ENCODE results near the gene TNRC6C.

The TNRC6C gene

DNA sequence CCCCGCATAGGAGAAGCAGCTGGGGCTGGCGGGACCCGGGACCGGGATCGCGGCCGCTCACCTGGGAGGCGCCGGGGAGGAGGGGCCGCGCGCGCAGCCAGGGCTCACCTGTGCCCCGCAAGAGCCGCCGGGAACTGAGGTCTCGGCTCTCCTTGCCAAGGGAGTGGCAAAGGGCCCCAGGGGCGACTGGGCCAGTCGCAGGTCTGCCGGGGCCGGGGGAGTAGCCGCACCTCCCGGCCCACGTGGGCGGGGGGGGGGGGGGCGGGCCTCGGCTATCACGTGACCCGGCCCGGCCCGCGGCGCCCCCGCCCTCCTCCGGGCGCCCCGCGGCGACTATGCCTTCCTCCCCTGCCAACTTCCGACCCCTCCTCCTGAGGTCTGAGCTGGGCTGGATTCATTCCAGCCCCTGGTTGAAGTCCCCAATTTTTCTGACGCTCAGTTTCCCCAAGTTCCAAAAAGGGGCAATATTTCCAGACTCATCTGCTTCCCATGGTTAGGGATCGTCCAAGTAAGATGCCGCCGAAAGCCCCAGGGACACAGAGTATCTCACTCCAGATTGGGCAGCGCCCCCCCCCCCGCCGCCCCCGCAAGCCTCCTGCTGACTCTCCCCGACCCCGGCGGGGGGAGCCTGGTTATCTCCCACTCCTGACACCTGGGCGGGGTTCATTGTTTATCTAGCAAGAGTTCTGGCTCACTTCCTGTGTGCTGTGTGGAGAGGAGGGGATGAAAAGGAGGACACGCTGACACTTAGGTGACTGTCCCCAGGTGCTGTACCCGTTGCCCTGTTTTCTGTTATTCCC is 170.2 kb downstream of the TNRC6C start, which contains the start of gene TMC6:
TSS of gene TMC6 (minus strand) at position 205 of the 800 bp plus-strand sequence. CDS start 1,923 bp downstream, outside the sequence.
- no peak for DNase-seq (ENCODE audit: low read depth)
- TF ChIP-seq CTCF (conservative IDR thresholded peaks at IDR 0.05; ENCODE audit: control insufficient read depth, insufficient read depth, low read depth, low read length): no peak
- H3K4me3 ChIP-seq (ENCODE audit: control insufficient read depth, low read depth, low read length): peak within 1 kb of the TSS; percentile 4

GRCh38 chr17:78129351-78130089 is 171.0 kb downstream of the TNRC6C start:
- no peak for DNase-seq (ENCODE audit: low read depth)
- no peak overlapping the region for H3K4me3 ChIP-seq (ENCODE audit: control insufficient read depth, low read depth, low read length)
- no peak for TF ChIP-seq CTCF (conservative IDR thresholded peaks at IDR 0.05; ENCODE audit: control insufficient read depth, insufficient read depth, low read depth, low read length)

DNA sequence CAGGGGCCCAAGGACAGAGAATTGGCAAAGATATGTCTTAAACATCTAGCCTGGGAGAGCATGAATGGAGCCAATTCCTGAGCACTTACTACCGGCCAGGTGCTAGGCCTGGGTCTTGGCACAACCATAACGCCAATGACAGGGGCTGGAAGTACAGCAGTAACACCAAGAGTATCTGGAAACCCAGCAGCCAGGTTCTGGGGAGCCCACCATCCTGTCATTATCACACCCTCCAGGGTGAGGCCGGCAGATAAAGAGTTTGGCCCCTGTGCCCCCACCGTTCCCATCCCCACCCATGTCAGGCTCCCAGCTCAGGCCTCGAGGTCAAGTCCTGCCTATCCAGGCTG is 171.6 kb downstream of the TNRC6C start:
- DNase-seq (ENCODE audit: low read depth): no peak
- no peak overlapping the region for H3K4me3 ChIP-seq (ENCODE audit: control insufficient read depth, low read depth, low read length)
- TF ChIP-seq CTCF (conservative IDR thresholded peaks at IDR 0.05; ENCODE audit: control insufficient read depth, insufficient read depth, low read depth, low read length): no peak

GRCh38 chr17:78130437-78131101 is 172.1 kb downstream of the TNRC6C start, which contains the start of gene TMC8:
TSS of gene TMC8 (plus strand) at chr17:78130771. CDS start at chr17:78131589, 818 bp downstream.
- no peak for DNase-seq (ENCODE audit: low read depth)
- H3K4me3 ChIP-seq (ENCODE audit: control insufficient read depth, low read depth, low read length): no peak within 1 kb of the TSS
- TF ChIP-seq CTCF (conservative IDR thresholded peaks at IDR 0.05; ENCODE audit: control insufficient read depth, insufficient read depth, low read depth, low read length): no peak

GRCh38 chr17:78131172-78132083 is 172.9 kb downstream of the TNRC6C start:
- no peak overlapping the region for H3K4me3 ChIP-seq (ENCODE audit: control insufficient read depth, low read depth, low read length)
- DNase-seq (ENCODE audit: low read depth): no peak
- no peak for TF ChIP-seq CTCF (conservative IDR thresholded peaks at IDR 0.05; ENCODE audit: control insufficient read depth, insufficient read depth, low read depth, low read length)
